Right hindlimb (tissue), 1 donor: ENCODE data around the gene ZFP36L1.
A peak's percentile ranks its signal among the peaks of the same experiment; 100 is the strongest.

ENCODE experiments used
- DNase-seq: peaks from one replicate; pipeline ENCODE4 v3.0.0-alpha.2; 2018

Gene ZFP36L1

DNA sequence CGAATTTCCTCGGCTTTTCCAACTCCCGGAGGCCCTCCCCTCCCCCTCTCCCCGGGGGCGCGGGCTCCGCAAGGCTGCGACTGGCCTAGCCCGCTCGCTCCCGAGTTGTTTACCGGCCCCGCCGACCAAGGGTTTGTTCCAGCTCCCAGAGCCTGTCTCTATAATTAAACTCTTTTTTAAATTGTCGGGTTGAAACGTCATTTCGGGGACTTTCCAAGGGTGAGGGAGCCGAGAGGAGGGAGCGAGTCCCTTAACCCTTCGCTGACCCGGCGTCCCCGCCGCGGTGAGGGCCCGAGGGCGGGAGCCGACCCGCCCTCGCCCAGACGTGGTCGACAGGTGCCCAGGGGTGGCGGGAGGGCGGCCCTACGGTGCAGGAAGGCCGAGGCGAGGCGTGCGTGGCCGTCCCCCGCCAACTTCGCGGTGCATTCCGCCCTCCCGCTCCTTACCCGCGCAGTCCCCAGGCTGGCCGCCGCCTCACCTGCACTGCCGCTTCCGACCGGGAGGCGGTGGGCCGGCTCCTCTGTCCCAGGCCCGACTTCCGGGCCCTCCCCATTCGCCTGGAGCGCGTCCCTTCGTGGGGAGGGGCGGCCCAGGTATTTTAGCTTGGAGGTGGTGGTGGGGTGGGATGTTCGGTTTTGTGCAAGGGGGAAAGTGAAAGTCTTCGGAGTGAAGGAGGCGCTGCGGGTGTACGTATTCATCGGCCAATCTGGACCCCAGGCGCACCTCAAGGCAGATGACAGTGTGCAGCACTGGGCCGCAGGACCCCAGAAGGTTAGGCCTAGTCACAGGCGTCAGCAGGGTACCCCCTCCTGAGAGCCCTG is 2.9 kb upstream of the ZFP36L1 start:
- DNase-seq = peak; percentile 91

DNA sequence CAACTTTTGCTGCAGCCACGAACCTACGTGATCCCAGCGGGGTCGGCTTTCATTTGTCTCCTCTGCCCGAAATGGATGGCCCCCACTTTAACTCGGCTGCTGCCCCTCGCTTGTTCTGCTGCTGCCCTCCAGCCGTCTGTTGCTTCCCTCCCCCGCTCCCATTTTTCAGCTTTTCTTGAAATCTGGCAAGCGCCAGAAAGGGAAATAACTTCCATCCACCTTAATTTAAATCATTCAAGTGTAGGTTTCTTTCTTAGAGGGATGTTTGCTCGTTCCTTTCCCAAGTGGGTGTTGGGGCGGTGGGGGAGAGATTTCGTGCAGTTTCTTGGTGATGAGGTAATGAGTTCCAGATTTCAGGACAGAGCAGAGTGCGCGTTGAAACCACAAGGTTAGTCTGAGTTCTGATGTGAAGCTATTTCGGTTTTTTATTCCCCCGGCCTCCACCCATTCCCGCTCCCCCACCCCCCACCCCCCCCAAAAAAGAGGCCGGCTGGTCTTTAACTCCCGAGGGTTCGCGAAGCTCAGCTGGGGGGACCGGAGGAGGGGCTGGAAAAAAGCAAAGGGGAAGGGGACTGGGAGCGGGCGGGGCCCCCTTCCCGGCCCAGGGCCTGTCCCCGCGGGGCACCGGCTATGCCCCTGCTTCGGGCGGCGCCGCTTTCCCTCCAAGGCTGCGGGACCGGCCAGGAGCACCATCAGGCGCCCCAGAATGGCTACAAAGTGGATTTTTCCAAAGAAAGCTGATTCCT is 2.2 kb upstream of the ZFP36L1 start:
- peak; percentile 89 for DNase-seq

DNA sequence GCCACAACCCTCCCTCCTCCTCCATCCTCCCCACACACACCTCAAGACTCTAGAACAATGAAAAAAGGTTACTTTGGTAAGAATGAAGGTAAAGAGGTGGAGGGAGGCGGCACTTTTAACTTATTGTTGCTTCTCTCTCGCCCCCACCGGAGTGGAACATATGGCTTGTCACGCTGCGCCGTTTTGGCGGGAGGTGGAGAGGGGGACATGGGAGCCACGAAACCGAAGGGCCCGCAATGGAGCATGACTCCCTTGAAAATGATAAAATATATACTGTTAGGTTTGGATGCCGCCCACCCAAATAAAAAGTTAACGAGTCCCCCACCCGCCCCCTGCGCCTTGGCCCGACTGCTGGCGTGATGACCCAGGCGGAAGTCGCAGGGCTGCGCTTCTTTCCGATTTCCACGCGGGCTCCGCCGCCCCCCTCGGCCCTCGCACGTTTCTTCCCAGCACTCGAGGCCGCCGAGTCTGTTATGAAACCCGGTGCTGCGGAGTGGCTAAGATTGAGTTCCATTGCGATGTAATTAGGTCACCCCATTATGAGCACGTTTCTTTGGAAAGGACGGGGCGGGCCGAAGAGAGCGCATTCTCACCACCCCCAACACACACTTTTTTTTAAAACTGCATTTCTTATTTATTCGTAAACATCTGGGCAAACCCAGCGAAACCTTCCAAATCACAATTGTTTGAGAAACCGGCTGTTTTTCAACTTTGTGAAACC is 1.4 kb upstream of the ZFP36L1 start:
- peak; percentile 90 for DNase-seq

DNA sequence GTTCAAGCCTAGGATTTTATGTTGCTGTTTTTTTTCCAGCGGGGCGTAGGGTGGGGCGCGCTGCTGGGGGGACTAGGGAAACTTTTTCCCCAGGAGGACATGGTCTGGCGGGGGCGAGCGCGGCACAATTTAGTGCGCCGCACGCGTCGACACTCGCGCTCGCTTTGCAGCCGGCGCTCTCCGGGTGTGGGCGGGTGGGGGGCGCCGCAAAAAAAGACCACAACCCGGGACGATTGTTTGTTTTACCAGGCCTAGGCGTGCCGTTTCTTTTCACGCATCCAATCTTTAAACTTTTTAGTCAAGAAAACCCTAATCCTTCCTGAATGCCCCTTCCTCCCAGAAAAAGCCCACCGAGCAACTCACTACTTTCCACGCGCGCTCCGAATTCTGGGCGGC is 865 bp upstream of the ZFP36L1 start:
- peak; percentile 68 for DNase-seq

DNA sequence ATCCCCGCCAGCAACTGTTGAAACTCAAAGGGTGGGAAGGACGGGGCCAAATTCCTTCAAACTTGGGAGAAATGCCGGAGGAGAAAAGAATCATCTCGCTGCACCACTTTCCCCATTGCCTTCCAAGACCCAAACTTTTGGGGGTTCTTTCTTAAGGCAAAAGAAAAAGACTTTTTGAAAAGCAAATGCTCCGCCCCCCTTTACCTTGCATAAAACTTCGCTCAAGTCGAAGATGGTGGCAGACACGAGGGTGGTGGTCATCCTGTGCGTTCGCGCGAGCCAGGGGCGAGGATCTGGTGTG is 239 bp downstream of the ZFP36L1 start:
- DNase-seq = no peak

DNA sequence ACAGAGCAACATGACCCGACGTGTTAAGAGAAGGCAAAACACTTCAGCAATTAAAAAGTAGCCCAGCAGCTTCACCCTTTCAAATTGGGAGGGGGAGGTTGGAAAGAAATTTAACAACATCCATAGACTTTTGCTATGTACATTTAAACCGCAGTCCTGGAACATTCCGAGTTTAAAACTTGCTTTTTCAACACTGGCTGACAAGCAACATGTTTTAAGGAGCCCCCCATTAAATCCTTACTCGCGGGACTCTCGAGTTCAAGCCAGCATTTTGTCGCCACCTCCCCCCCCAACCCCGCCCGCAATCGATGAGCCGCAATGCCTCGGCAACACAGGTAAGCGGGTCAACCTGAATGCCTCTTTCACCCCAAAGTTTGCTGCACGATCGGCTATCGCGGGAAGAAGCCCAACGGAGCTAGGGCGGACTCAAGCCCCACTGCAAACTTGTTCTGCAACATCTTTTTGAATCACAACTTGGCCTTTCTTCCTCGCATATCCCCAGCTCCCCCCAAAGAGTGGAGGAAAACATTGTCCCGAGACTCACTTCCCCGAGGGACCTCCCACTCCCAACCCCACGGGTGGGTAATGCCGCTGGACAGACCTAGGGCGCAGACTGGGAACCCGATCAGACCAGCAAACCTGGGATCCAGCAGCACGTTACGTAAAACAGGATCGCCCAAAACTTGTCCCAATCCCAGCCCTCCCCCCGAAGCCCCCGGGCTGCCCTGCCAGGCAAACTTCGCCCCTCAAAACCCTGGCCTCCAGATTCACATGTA is 777 bp downstream of the ZFP36L1 start:
- DNase-seq = no peak

DNA sequence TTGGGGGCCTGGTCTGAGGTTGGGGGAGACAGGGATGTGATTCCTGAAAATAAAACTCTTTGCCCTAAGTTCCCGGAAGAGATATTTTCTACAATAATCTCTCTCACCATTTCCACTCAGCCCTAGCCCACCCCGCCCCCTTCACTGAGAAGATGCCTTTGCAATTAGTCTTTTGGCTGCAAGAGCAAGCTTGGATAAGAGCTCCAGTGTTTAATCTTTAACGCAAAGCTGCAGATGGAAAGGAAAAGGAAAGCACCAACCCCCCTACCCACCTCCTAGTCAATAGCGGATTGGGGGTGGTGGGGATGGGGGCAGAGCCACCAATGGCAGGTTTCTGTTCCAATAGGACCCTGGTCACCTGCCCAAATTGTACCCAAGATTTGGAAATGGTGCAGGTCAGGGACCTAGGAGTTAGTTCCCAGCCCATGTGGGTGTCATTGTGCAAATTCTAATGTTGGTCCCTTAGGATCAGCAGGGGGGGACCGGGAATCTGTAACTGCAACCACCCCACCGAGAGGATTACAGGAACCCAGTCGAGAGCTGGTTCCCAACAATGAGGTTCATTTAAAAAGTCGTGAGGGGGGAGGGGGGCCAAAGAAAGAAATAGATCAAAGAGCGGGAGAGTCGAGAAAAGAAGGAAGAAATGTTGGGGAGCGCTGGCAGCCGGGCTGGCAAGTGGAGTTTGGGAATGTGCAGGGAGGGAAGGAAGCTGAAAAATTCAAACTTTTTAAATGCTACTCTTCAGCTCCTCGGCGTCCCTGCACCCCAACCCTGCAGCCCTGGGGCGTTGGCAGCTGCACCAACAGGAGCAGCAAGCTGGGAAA is 1.6 kb downstream of the ZFP36L1 start:
- peak; percentile 52 for DNase-seq

DNA sequence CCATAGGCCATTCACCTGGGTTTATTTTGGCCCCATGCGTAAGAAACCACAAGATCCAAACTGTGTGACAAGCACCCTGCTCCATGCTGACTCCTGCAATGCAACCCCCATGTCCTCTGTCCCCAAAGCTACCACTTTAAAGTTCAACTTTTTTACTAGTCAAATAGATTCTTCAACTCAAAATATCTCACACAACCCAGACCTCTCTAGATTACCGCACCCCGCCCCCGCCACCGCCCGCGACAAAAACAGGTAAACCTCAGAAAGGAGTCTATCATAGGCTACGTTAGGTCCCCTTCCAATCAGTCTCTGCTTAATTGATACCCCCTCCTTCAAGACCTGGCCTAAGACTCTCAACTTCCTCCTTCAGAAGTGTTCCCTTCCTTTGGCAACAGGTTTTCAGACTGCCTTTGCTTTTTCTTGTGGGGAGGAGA is 2.2 kb downstream of the ZFP36L1 start:
- DNase-seq = no peak

DNA sequence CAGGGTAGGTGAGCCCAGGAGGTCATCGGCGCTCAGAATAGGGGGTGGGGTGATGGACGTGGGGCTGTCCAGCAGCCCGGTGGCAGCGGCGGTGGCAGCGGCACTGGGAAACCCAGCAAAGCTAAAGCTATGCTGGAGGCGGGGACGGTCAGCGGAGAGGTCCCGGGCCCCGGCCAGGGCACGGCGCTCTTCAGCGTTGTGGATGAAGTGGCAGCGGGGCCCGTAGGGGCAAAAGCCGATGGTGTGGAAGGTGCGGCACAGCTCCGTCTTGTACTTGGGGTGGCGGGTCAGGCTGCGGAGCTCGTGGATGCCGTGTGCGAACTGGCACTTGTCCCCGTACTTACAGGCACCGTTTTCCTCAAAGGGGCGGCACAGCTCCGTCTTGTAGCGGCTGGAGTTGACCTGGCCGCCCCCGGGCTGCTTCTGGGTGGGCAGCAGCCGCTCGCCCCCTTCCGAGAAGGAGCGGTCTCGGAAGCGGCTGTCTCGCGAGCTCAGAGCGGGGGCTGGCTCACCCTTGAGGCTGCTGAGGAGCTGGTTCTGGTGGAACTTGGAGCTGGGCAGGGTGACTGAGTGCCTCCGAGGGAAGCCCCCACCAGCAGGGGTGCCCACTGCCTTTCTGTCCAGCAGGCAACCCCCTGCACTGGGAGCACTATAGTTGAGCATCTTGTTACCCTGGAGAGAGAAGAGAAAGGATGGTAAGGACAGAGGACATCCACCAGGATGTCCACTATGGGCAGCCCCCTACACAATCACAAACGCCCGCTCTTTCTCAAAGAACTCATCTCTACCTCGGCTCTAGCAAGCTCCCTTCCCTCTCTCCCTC is 2.8 kb downstream of the ZFP36L1 start:
- DNase-seq = peak; percentile 61

DNA sequence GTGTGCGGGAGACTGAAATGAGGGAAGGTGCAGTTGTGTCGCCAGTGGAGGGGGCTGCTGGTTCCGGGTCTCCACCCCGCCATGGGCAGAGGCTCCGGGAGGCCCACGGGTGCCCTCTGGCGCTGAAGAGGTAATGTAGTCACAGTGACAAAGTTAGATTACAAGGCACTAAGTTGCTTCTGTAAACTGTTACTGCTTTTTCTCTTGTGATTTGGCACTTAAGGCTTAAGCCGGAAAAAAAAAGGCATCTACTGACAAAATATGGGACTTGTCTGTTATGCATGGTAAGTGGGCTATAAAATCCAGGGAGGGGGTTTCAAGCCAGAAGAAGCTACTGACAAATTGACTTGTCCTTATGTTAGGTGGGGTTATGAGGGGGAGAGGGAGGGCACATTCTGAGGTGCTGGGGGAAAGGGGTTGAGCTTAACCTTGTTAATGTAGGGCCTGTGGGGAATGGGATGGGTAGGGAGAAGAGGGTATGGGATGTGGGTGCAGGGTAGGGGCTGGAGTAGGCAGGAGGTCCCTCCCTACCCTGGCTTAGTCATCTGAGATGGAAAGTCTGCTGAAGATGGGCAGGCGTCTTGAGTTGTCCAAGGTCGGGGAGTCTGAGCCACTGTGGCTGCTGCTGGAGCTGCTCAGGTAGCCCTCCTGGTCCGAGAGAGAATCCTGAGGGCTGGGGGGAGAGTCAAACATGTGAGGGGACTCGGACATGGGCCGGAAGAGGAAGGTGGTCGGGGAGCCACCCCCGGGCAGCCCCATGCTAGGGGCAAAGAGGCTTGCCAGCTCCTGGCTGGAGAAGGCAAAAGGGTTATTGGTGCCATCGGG is 3.7 kb downstream of the ZFP36L1 start:
- DNase-seq = peak; percentile 89

DNA sequence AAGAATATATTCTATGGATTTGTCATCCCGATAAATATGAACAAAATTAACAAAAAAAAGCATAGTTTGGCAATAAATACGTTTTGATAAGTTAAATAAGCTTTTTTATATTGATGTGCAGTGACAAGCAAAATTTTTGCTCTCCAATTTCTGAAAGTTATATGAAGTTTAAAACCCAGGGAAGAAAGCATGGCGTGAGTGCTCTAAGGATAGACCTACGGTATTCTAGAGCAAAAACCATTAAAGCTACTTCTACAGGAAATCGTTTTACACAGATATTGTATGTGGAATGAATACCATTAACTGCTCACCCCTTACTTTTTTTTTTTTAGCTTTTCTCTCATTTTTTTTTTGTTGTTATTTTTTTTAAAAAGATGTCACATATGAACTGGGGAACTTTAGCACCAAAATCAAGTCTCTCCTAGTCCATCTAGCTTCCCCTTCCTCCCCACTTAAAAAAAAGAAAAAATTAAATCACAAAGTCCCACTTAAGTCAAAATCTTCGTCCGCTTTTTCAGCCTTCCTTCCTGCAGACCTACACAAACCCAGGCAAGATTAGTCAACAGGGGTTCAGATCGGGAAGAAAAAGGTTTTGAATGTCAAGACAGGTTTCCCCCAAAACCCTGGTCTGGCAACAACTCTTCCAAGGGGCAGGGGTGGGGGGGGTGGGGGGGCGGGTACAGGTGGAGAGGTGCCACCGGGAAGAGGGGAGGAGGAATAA is 4.4 kb downstream of the ZFP36L1 start:
- no peak for DNase-seq

DNA sequence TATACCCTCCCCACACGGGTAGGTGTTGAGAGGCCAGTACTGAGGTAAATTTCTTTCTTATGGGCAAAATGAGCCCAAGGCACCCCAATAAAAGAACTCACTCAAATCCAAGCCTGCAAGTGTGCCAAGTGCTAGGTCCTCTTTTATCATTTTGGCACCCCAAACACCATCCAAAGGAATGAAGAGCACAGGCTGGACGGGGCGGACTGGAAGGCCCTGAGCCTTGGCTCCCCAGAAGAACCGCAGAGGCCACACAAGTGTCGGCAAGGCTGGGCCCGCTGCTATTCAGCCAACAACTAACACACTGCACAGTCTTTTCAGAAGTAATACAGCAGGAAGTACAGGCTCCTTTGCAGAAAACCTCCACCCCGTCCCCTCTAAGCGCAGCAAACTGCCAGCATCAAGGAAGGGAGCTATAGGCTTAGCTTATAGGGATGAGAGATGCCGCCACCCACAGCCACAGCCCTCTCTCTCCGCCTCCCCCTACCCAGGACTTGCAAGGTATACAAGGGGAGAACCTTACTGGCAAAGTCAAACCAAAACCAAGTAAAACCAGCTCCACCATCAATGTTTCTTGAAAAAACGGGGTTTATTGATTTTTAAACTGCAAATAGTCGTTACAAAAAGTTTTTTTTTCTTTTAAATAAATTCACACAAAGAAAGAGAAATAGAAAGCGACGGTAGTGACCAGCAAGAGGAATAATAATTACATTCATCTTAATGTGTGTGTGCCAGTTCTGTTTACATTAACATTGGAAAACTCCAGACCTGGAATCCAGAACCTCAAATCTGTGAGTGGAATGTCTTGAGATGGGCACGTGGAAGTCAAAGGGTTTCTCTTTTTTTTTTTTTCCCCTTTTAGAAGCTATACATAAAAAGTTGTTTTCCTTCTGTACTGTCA is 5.5 kb downstream of the ZFP36L1 start:
- peak; percentile 49 for DNase-seq

DNA sequence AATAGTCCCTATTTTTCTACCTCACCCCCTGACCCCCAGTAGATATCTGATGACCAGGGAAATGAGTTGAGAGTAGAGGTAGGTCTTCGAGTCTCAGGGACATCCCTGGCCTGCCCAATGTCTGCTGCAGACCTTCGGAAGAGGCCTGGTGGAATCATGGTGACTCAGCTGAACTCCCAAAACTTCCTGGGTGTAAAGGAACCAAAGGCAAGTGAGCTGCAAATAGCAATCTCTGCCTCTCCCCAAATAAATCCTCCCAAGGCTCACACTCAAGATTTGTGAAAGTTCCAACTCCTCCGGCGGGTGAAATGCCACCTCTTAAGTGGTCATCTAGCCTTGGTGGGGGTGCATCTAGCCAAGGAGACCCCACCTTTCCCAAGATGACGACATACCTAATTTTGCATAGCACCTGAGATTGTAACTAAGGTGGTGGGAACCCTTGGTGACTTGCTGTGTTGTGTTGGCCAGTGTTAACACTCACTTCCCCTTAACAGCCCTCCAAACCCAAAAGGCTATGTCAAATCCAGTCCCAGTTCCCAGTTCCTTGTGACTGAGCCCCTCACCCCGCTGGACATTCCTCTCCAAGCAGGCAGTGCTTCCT is 6.3 kb downstream of the ZFP36L1 start:
- DNase-seq = peak; percentile 60

DNA sequence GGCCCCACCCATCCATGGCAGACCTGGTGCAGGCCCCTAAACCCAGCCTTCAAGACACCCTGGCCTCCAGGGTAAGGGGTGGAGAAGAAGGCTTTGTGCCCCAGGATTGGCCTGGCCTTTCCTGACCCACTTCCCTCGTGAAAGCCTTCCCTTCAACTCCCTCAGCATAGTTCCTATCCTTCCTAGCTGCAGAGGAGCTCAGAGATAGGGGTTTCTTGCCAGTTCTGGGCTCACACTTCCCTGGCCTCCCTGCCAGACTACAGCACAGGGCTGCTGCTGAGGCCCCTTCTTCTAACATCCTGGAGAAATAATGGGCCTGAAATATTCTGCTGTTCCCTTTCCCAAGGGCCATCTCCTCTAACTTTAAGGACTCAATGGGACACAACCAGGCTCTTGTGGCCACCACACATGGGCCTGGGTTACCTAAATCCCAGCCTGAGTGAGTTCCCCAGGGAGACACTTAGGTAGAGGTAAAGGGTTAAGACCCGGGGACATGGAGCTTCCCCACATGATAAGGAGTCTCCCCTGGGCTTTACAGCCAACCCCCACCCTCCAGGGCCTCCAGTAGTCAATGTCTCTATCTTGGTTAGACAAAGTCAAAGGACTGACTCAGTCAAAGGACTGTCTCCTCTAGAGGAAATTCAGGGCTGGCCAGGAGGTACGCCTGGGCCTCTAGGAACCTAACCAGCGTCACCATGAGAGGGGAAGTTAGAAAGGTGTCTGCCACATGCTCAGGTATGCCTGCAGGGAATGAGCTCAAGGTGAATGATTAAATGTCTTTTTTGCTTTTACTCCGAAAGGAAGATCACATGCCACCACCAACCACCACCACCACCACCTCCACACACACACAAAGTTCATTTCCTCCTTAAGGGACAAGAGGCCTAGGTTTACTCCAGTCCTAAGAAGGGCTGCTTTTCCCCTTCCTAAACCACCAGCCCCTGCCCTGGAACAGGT is 7.1 kb downstream of the ZFP36L1 start:
- peak; percentile 63 for DNase-seq

DNA sequence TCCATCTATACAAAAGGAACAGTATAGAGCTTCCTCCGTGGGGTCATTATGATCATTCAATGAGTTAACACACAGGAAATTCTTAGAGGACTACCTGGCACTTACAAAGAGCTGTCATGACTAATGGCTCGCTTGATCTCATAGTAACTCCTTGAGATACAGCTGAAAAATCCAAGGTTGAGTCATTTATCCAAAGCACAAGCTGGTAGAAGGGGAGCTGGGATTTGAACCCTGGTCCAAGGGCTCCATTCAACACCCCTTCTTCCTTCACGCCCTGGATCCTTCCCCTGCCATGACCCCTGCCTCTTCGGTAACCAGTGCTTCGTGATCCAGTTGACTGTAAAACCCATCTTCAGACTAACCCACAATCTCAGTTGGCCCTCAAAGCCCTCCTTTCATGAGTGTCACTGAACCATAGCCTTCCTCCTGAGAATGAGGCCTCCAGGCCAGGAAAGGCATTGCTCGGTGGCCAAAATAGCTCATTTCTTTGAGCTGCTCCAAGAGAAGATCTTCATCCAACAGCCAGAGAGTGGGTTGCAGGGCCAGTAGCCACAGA is 7.8 kb downstream of the ZFP36L1 start:
- no peak for DNase-seq

DNA sequence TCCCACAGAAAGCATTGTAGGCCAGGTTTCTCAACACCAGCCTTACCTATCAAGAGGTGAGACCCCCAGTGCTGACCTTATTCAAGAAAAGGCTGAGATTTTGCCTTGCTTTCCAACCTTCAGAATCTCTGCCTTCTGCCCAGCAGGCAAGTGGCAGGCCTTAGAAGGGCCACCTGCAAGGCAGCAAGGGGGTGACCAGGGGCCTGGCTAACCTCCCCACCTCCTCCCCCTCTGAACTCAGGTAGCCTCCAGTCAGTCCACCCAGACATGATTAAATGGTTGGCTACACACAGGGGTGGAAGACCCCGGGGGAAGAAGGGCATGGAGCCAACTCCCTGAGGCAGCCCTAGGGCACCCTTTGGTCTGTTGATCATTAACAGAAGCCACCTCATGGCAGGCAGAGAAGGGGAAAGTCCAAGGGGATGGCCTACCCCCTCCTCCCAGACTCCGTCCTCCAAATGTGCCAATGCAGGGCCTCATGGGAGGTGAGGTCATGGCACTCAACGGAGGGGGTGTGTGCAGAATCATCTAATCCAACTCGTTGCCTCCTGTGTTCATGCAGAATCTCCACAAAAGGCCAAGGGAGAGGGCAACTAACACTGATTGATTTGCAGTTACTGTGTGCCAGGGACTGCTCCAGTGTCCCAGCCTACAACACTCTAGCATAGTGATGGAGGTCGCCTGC is 8.5 kb downstream of the ZFP36L1 start:
- DNase-seq = peak; percentile 53
